Measurements from ENCODE around the gene CTAG1B. TPM values are rescaled to one million over a fixed set of nuclear protein-coding genes. Genes with fewer than 3 reads are reported as not detected.

Gene CTAG1B
- total and polyA plus RNA-seq, 2 of the 8 experiments (the other 6 are each of a cell fraction or from before 2014, with no cell fraction given), result not detected

DNA sequence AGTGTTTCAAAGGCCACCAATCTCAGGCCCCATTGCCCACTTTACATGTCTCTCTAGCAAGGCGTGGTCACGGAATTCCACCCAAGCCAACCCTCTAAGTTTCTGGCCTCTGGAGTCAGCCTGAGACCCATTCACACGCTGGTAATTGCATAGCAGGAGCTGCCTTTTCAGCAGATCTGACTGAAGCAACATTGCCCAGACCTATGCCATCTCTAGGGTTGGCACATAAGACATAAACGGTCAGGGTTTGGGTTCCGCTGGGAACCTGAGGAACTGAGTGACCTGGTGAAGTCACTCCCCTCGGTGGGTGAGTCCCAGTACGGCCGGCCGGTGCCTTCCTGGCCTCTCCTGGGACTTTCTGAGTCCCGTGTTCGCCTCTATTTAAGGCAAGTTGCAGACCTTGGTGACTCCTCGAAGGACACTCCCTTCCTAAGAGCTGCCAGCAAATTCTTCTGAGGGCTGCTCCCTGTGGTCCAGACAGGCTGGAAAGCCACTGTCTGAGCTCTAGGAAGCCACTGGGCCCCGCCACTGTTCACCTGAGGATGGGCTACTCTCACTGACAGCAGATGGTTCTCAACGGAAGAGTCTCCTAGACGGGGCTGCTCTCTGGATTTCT is 18.2 kb downstream of the CTAG1B start:
- H3K4ac ChIP-seq (replicated peaks; ENCODE audit: insufficient read length, low read depth, low read length), result no peak overlapping the region
- H3K4me1 ChIP-seq (replicated peaks in 1 of 4; ENCODE audit: control insufficient read depth in 3 of 4, insufficient read depth in 4 of 4, low read length in 3 of 4), result peaks cover 0 to 7% (median 0%) of the 10 kb centered on the region in 4 experiments; a peak in 3 of 7 replicates
- no peak overlapping the region for H3K4me2 ChIP-seq (ENCODE audit: insufficient read depth in 1 of 2, low read depth in 2 of 2, low read length in 2 of 2)
- no peak overlapping the region for H4K5ac ChIP-seq (ENCODE audit: insufficient read length, low read depth, low read length)
- no peaks in the 10 kb centered on the region for H3K23me2 ChIP-seq (ENCODE audit: low read depth, low read length)
- no peak overlapping the region for H2BK12ac ChIP-seq (ENCODE audit: low read depth, low read length)
- peaks cover 3 to 8% of the 10 kb centered on the region in 2 experiments for H3K9me3 ChIP-seq (ENCODE audit: insufficient read depth in 2 of 2, low read depth in 1 of 2, low read length in 1 of 2)
- H3K27me3 ChIP-seq (replicated peaks in 1 of 4; ENCODE audit: control insufficient read depth in 3 of 4, extremely low read depth in 1 of 4, insufficient read depth in 3 of 4, low read length in 3 of 4), result no peaks in the 10 kb centered on the region
- no peak overlapping the region for H3K4me3 ChIP-seq (ENCODE audit: extremely low read depth in 1 of 4, insufficient read depth in 2 of 4, low read depth in 3 of 4, low read length in 4 of 4)
- H4K8ac ChIP-seq (ENCODE audit: extremely low read depth, insufficient read depth, low read length), result no peak overlapping the region
- H3K56ac ChIP-seq (replicated peaks; ENCODE audit: insufficient read length, low read depth, low read length), result no peak overlapping the region
- no peak overlapping the region for H2AFZ ChIP-seq (ENCODE audit: low read length)
- no peak overlapping the region for H2BK20ac ChIP-seq (ENCODE audit: low read length)
- H3K23ac ChIP-seq (ENCODE audit: insufficient read length), result no peak overlapping the region
- H3K9ac ChIP-seq (replicated peaks in 1 of 4; ENCODE audit: extremely low read depth in 1 of 4, low read depth in 3 of 4, low read length in 3 of 4), result no peak overlapping the region
- no peak overlapping the region for H2BK120ac ChIP-seq (replicated peaks; ENCODE audit: low read depth, low read length)
- H4K91ac ChIP-seq (replicated peaks; ENCODE audit: insufficient read length, low read length), result no peak overlapping the region
- no peak overlapping the region for H2BK5ac ChIP-seq (ENCODE audit: low read depth, low read length)
- H2AK5ac ChIP-seq (ENCODE audit: low read depth, low read length), result no peak overlapping the region
- FAIRE-seq (no peak), DNase-seq (ENCODE audit: low read depth in 1 of 2, low spot score in 2 of 2) (no peak)
- H3K79me1 ChIP-seq (ENCODE audit: low read depth, low read length), result no peaks in the 10 kb centered on the region
- ChIA-PET CTCF (ENCODE audit: partially characterized antibody) (no interaction called here), POLR2A (ENCODE audit: partially characterized antibody) (no interaction called here)
- no peak overlapping the region for H2BK15ac ChIP-seq (ENCODE audit: low read length)
- H4K20me1 ChIP-seq (replicated peaks in 1 of 2; ENCODE audit: control insufficient read depth in 1 of 2, insufficient read depth in 2 of 2, low read length in 2 of 2), result no peaks in the 10 kb centered on the region
- no peak overlapping the region for H3K18ac ChIP-seq (ENCODE audit: extremely low read depth, low read length)
- H3K14ac ChIP-seq (ENCODE audit: insufficient read length), result no peak overlapping the region
- no peak overlapping the region for H3K27ac ChIP-seq (ENCODE audit: low read depth, low read length)
- H3K36me3 ChIP-seq (ENCODE audit: control insufficient read depth in 2 of 4, insufficient read depth in 4 of 4, low read length in 3 of 4), result no peaks in the 10 kb centered on the region
- WGBS, 2 experiments (ENCODE audit: extremely low coverage in 1 of 2, insufficient coverage in 1 of 2, insufficient read length in 1 of 2, insufficient replicate concordance in 2 of 2, low coverage in 1 of 2, low lambda C conversion rate in 2 of 2, missing lambda C conversion rate in 1 of 2), result 88% methylated on average over 12 of the region's 15 CpGs; no CpG with 5 or more reads in 1 of the 2 experiments
- H3K79me2 ChIP-seq (ENCODE audit: control insufficient read depth in 1 of 2, insufficient read depth in 2 of 2, low read length in 2 of 2), result no peaks in the 10 kb centered on the region
- TF ChIP-seq, protein P1, sequence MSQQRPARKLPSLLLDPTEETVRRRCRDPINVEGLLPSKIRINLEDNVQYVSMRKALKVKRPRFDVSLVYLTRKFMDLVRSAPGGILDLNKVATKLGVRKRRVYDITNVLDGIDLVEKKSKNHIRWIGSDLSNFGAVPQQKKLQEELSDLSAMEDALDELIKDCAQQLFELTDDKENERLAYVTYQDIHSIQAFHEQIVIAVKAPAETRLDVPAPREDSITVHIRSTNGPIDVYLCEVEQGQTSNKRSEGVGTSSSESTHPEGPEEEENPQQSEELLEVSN (IDR thresholded peaks at IDR 0.05), result no peak
- TF ChIP-seq POLR2AphosphoS5 (IDR thresholded peaks at IDR 0.05; ENCODE audit: low read depth, low read length), result no peak
- TF ChIP-seq SP1 (IDR thresholded peaks at IDR 0.05; ENCODE audit: low read depth, low read length), result no peak
- no peak for TF ChIP-seq TEAD4 (IDR thresholded peaks at IDR 0.05; ENCODE audit: low read depth, low read length)
- TF ChIP-seq CTBP2 (IDR thresholded peaks at IDR 0.05; ENCODE audit: borderline replicate concordance, insufficient read depth, insufficient read length, low read length), result no peak
- TF ChIP-seq RBBP5 (IDR thresholded peaks at IDR 0.05; ENCODE audit: borderline replicate concordance, low read depth, low read length), result no peak
- no peak for TF ChIP-seq RXRA (IDR thresholded peaks at IDR 0.05; ENCODE audit: insufficient read depth, low read depth, low read length)
- no peak for TF ChIP-seq CBX5 (IDR thresholded peaks at IDR 0.05; ENCODE audit: low read depth, low read length)
- TF ChIP-seq, protein P2, sequence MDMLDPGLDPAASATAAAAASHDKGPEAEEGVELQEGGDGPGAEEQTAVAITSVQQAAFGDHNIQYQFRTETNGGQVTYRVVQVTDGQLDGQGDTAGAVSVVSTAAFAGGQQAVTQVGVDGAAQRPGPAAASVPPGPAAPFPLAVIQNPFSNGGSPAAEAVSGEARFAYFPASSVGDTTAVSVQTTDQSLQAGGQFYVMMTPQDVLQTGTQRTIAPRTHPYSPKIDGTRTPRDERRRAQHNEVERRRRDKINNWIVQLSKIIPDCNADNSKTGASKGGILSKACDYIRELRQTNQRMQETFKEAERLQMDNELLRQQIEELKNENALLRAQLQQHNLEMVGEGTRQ (IDR thresholded peaks at IDR 0.05; ENCODE audit: low read length), result no peak
- no peak for TF ChIP-seq BACH1 (IDR thresholded peaks at IDR 0.05; ENCODE audit: low read length)
- no peak for TF ChIP-seq EZH2 (IDR thresholded peaks at IDR 0.05; ENCODE audit: low read depth, low read length, severe bottlenecking)
